ENCODE results near the gene LEMD3.

The LEMD3 gene

DNA sequence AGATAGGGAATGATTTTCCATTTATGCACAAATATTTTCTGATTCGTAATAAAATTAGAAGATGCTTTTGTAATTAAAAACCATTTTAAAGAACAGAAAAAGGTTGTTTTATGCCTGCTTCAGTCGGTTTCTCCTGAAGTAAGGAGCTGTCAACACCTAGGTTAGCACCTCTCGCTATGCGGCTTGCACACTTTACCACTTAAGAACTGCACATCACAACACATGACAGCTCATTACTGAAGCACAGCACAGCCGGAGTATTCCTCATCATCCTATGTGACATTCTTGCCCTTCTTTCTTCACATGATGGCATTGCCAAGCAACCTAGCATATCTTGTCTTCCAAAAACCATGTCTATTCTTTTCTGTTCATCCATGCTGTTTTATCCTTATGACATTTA lies 42.9 kb upstream of the LEMD3 start:
- Histone ChIP-seq H3K9me3 (ENCODE audit: low read depth, low read length) (no peaks in the 10 kb centered on the region), H3K9ac (ENCODE audit: insufficient read length) (no peak overlapping the region), H3K4me3 (no peak overlapping the region), H3K27ac (no peak overlapping the region), H3K36me3 (ENCODE audit: insufficient read depth, low read length) (no peaks in the 10 kb centered on the region)
- no peak for TF ChIP-seq POLR2AphosphoS5 (IDR thresholded peaks at IDR 0.05; ENCODE audit: borderline replicate concordance, low read depth, low read length)
- TF ChIP-seq FOXP2 (optimal IDR thresholded peaks at IDR 0.05; ENCODE audit: control extremely low read depth, extremely low read length, insufficient read depth), result no peak
- TF ChIP-seq EZH2 (IDR thresholded peaks at IDR 0.05), result no peak
- DNase-seq (ENCODE audit: low read depth, low spot score), result no peak

GRCh38 chr12:65133879-65134278 lies 35.5 kb upstream of the LEMD3 start:
- no peak for TF ChIP-seq EZH2 (IDR thresholded peaks at IDR 0.05)
- no peak for TF ChIP-seq FOXP2 (optimal IDR thresholded peaks at IDR 0.05; ENCODE audit: control extremely low read depth, extremely low read length, insufficient read depth)
- no peak for TF ChIP-seq POLR2AphosphoS5 (IDR thresholded peaks at IDR 0.05; ENCODE audit: borderline replicate concordance, low read depth, low read length)
- Histone ChIP-seq H3K27ac (no peak overlapping the region), H3K4me3 (no peak overlapping the region), H3K36me3 (ENCODE audit: insufficient read depth, low read length) (no peaks in the 10 kb centered on the region), H3K9me3 (ENCODE audit: low read depth, low read length) (no peaks in the 10 kb centered on the region), H3K9ac (ENCODE audit: insufficient read length) (no peak overlapping the region)
- no peak for DNase-seq (ENCODE audit: low read depth, low spot score)

GRCh38 chr12:65139389-65139788 lies 30.0 kb upstream of the LEMD3 start:
- no peak overlapping the region for H3K4me3 ChIP-seq
- DNase-seq (ENCODE audit: low read depth, low spot score), result no peak
- no peak for TF ChIP-seq FOXP2 (optimal IDR thresholded peaks at IDR 0.05; ENCODE audit: control extremely low read depth, extremely low read length, insufficient read depth)
- TF ChIP-seq EZH2 (IDR thresholded peaks at IDR 0.05), result no peak
- no peak for TF ChIP-seq POLR2AphosphoS5 (IDR thresholded peaks at IDR 0.05; ENCODE audit: borderline replicate concordance, low read depth, low read length)
- H3K9me3 ChIP-seq (ENCODE audit: low read depth, low read length), result no peaks in the 10 kb centered on the region
- H3K9ac ChIP-seq (ENCODE audit: insufficient read length), result no peak overlapping the region
- H3K27ac ChIP-seq, result no peak overlapping the region
- H3K36me3 ChIP-seq (ENCODE audit: insufficient read depth, low read length), result no peaks in the 10 kb centered on the region

DNA sequence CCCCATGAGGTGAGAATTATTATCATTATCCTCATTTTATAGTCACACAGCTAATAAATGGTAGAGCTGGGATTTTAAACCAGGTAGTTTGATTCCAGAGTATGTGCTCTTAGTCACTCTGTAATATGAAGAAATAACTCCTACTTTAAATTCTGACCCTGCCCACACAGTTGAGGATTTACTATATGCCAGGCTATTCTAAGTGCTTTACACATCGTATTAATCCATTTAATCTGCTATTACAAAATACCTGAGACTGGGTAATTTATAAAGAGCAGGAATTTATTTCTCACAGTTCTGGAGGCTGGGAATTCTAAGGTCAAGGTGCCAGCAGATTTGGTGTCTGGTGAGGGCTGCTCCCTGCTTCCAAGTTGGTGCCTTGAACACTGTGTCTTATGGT lies 28.6 kb upstream of the LEMD3 start:
- Histone ChIP-seq H3K9me3 (ENCODE audit: low read depth, low read length) (no peaks in the 10 kb centered on the region), H3K36me3 (ENCODE audit: insufficient read depth, low read length) (no peaks in the 10 kb centered on the region), H3K9ac (ENCODE audit: insufficient read length) (no peak overlapping the region), H3K27ac (no peak overlapping the region), H3K4me3 (no peak overlapping the region)
- no peak for DNase-seq (ENCODE audit: low read depth, low spot score)
- TF ChIP-seq POLR2AphosphoS5 (IDR thresholded peaks at IDR 0.05; ENCODE audit: borderline replicate concordance, low read depth, low read length) (no peak), FOXP2 (optimal IDR thresholded peaks at IDR 0.05; ENCODE audit: control extremely low read depth, extremely low read length, insufficient read depth) (no peak), EZH2 (IDR thresholded peaks at IDR 0.05) (no peak)

DNA sequence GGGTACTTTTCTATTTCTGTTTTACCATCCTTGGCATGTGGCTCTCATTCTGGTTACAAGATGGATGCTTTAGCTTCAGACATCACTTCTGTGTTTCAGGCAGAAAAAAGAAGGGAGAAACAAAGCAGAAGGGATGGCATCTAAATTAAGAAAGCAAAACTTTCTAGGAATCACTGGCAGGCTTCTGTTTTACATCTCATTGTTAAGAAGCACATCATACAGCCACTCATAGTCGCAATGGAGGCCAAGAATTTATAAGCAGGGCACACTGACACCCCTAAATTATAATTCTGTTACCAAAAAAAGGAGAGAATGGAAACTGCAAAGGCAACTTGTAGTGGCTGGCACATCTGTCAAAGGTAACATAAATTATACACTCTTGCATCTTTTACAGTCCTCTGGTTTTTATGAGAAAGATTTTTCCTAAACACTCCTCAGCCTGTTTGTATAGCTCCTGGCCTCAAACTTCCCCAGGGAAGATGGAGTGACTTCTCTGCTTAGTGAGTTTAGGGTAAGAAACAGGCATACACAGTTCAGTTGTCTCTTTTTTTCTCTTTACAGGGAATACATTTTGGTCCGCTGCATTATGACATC lies 22.0 kb upstream of the LEMD3 start:
- no peak overlapping the region for H3K9ac ChIP-seq (ENCODE audit: insufficient read length)
- no peak for DNase-seq (ENCODE audit: low read depth, low spot score)
- TF ChIP-seq EZH2 (IDR thresholded peaks at IDR 0.05) (no peak), POLR2AphosphoS5 (IDR thresholded peaks at IDR 0.05; ENCODE audit: borderline replicate concordance, low read depth, low read length) (no peak), FOXP2 (optimal IDR thresholded peaks at IDR 0.05; ENCODE audit: control extremely low read depth, extremely low read length, insufficient read depth) (no peak)
- no peaks in the 10 kb centered on the region for H3K36me3 ChIP-seq (ENCODE audit: insufficient read depth, low read length)
- H3K27ac ChIP-seq, result no peak overlapping the region
- no peak overlapping the region for H3K4me3 ChIP-seq
- H3K9me3 ChIP-seq (ENCODE audit: low read depth, low read length), result no peaks in the 10 kb centered on the region

DNA sequence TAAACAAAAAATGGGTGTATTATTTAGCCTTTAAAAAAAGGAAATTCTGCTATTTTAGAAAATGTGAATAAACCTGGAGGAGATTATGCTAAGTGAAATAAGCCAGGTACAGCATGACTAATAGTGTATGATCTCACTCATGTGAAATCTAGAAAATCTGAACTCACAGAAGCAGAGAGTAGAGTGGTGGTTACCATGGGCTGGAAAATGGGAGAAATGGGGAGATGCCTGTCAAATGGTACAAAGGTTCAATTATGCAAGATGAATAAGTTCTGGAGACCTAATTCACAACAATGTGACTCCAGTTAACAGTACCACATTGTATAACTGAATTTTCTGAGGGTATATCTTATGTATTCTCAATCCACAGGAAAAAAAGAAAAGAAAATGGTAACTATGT lies 17.4 kb upstream of the LEMD3 start:
- H3K4me3 ChIP-seq, result no peak overlapping the region
- no peak for TF ChIP-seq FOXP2 (optimal IDR thresholded peaks at IDR 0.05; ENCODE audit: control extremely low read depth, extremely low read length, insufficient read depth)
- TF ChIP-seq EZH2 (IDR thresholded peaks at IDR 0.05), result no peak
- TF ChIP-seq POLR2AphosphoS5 (IDR thresholded peaks at IDR 0.05; ENCODE audit: borderline replicate concordance, low read depth, low read length), result no peak
- DNase-seq (ENCODE audit: low read depth, low spot score), result no peak
- H3K27ac ChIP-seq, result no peak overlapping the region
- H3K9me3 ChIP-seq (ENCODE audit: low read depth, low read length), result no peaks in the 10 kb centered on the region
- no peaks in the 10 kb centered on the region for H3K36me3 ChIP-seq (ENCODE audit: insufficient read depth, low read length)
- H3K9ac ChIP-seq (ENCODE audit: insufficient read length), result no peak overlapping the region

DNA sequence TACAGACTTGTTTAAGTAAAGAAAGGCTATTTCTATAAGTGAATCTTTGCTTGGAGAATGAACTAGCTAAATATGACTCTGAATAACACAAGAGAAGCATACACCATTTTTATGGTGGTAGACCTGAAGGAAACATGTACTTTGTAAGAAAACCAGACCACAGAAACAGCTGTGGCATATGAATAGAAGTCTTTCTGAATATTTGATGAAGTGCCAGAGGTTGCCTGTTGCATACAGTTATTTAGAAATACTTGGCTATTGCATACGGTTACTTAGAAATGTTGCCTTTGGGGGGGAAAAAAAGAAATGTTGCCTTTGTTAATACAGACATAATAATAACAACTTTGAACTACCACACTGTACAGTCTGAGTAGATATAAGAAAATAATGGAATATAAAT lies 16.8 kb upstream of the LEMD3 start:
- Histone ChIP-seq H3K9ac (ENCODE audit: insufficient read length) (no peak overlapping the region), H3K4me3 (no peak overlapping the region), H3K9me3 (ENCODE audit: low read depth, low read length) (no peaks in the 10 kb centered on the region), H3K27ac (no peak overlapping the region), H3K36me3 (ENCODE audit: insufficient read depth, low read length) (no peaks in the 10 kb centered on the region)
- no peak for TF ChIP-seq POLR2AphosphoS5 (IDR thresholded peaks at IDR 0.05; ENCODE audit: borderline replicate concordance, low read depth, low read length)
- no peak for TF ChIP-seq EZH2 (IDR thresholded peaks at IDR 0.05)
- TF ChIP-seq FOXP2 (optimal IDR thresholded peaks at IDR 0.05; ENCODE audit: control extremely low read depth, extremely low read length, insufficient read depth), result no peak
- DNase-seq (ENCODE audit: low read depth, low spot score), result no peak

GRCh38 chr12:65155784-65156183 lies 13.6 kb upstream of the LEMD3 start:
- Histone ChIP-seq H3K4me3 (no peak overlapping the region), H3K9ac (ENCODE audit: insufficient read length) (no peak overlapping the region), H3K36me3 (ENCODE audit: insufficient read depth, low read length) (no peaks in the 10 kb centered on the region), H3K27ac (no peak overlapping the region), H3K9me3 (ENCODE audit: low read depth, low read length) (no peaks in the 10 kb centered on the region)
- no peak for DNase-seq (ENCODE audit: low read depth, low spot score)
- TF ChIP-seq POLR2AphosphoS5 (IDR thresholded peaks at IDR 0.05; ENCODE audit: borderline replicate concordance, low read depth, low read length) (no peak), FOXP2 (optimal IDR thresholded peaks at IDR 0.05; ENCODE audit: control extremely low read depth, extremely low read length, insufficient read depth) (no peak), EZH2 (IDR thresholded peaks at IDR 0.05) (no peak)

- no peaks in the 10 kb centered on the region for H3K9me3 ChIP-seq (ENCODE audit: low read depth, low read length)
- H3K4me3 ChIP-seq, result no peak overlapping the region
These were observed 13.0 kb upstream of the LEMD3 start for GRCh38 chr12:65156366-65156841.

More at GRCh38 chr12:65156366-65156841, 13.0 kb upstream of the LEMD3 start:
- H3K27ac ChIP-seq, result no peak overlapping the region
- no peak overlapping the region for H3K9ac ChIP-seq (ENCODE audit: insufficient read length)
- DNase-seq (ENCODE audit: low read depth, low spot score), result no peak
- TF ChIP-seq EZH2 (IDR thresholded peaks at IDR 0.05), result no peak
- TF ChIP-seq POLR2AphosphoS5 (IDR thresholded peaks at IDR 0.05; ENCODE audit: borderline replicate concordance, low read depth, low read length), result no peak
- no peak for TF ChIP-seq FOXP2 (optimal IDR thresholded peaks at IDR 0.05; ENCODE audit: control extremely low read depth, extremely low read length, insufficient read depth)
- H3K36me3 ChIP-seq (ENCODE audit: insufficient read depth, low read length), result no peaks in the 10 kb centered on the region
